GM18870 (cell line): Measurements from ENCODE around the gene FHL3.
A peak's percentile ranks its signal among the peaks of the same experiment; 100 is the strongest.

Experiments used
- ATAC-seq: cut with Tn5 transposase; IDR thresholded peaks from one replicate; pipeline ENCODE4 v1.9.1; 2021; ENCODE audit warnings: moderate library complexity; ENCODE audit not compliant: unreplicated experiment

FHL3 gene

GRCh38 chr1:38014724-38015424 is 9.6 kb upstream of the FHL3 start:
- no peak for ATAC-seq

DNA sequence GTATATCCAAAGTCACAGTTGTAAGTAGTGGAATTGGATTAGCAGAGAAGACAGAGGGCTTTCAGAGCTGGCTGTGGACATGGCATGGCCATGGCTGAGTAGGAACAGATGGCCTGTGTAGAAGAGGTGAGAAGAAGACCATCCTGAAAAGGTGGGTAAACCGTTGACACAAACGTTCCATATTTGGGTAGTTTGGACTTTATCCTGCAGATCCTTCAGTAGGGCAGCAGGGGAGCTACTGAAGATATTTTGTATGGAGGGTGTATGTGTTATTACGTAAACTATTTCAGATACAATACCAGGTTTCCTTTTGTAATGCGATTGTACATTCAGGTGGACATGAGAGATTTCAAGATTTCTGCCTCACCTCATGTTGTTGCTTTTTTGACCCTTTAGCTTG is 8.9 kb upstream of the FHL3 start:
- ATAC-seq: no peak

GRCh38 chr1:38013227-38013622 is 7.9 kb upstream of the FHL3 start:
- ATAC-seq: no peak

DNA sequence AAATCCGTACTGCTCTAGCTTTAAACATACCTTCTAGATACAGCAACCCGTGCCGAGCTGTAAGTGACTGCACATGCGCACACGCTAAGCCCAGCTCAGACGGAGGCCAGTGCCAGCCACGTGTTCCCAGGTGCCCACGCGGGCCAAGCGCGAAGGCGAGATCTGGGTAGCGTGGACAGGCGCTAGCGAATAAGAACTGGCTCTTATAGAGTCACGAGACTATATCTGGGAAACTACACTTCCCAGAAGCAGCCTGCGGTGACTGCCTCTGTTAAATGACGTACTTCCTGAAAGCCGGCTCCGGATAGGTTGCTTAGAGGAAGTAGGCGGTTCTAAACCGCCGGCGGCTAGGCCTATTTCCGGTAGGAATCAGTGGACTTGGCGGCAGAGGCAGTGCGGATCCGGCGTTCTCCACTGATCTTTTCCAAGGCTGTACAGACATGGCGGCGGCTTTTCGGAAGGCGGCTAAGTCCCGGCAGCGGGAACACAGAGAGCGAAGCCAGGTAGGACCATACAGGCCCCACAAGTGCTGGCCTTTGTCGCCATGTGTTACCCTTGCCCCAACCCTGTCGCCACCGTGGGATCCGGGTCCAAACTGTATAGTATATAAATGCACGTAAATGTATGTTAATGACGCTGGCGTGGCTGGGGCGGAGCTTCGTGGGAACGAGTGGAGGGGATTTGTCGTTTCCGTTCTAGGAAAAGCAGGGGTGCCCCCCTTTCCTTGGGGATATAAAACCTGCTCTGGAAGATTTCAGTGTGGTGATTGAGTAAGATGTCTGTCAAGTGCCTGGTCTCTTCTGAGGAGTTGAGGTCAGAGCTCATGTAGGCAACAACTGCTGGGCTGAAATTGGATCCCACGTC is 7.3 kb upstream of the FHL3 start, which contains the start of gene UTP11:
TSS of gene UTP11 (plus strand) at position 372 of the 864 bp plus-strand sequence. CDS start at position 441, 69 bp downstream.
- peak; percentile 75 for ATAC-seq

DNA sequence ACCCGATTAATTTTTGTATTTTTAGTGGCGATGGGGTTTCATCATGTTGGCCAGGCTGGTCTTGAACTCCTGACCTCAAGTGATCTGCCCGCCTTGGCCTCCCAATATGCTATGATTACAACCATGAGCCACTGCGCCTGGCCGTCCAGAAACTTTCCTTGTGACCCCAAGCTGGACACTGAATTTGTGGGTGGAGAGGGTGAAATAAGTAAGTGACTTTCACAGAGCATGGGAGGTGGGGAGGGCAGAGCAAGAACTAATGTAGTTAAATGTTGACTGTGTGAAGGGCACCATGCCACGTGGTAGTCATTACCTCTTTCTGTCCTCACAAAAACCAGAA is 4.5 kb upstream of the FHL3 start:
- ATAC-seq: no peak

- ATAC-seq: no peak
These were observed 4.0 kb upstream of the FHL3 start for GRCh38 chr1:38009088-38009840.

GRCh38 chr1:38006008-38006828 is 904 bp upstream of the FHL3 start:
- ATAC-seq: no peak

- no peak for ATAC-seq
These were observed 818 bp downstream of the FHL3 start for GRCh38 chr1:38004284-38005108.

DNA sequence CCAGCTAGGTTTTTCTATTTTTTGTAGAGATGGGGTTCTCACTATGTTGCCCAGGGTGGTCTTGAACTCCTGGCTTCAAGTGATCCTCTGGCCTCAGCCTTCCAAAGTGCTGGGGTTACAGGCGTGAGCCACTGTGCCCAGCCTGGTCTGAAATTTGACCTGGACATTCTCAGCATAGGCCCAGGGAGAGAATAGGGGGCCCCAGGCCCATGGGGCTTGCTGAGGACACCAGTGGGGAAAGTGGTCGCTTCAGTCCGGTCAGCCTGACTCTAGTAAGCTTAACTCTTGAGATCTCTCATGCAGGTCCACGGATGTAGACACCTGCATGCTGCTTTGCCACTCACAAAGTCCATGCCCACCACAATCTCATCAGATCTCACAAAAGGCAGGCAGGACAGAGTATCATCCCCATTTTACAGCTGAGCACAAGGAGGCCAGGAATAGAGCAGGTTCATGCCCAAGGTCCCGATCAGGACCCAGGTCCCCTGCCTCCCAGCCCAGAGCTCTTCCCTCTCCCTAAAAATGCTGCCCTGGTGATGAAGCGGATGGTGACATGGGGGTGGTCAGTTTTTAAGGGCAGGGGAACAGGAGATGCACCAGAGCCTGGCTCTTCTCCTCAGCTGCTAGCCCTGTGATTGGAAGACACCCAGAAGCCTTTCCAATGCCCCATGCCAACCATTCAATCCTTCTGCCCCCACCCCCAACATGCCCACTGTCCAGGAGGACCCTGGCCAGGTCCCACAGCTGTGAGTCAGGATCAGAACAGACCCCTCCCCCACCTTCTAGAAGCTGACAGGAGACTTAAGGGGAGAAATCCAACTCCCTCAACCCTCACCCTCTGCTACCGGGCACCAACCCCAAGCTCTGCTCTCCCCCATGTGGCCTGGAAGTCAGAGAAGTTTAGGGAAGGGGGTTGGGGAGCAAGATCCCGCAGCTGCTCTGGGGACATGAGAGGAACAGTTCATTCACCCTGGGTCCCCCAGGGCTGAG is 1.8 kb downstream of the FHL3 start:
- no peak for ATAC-seq

DNA sequence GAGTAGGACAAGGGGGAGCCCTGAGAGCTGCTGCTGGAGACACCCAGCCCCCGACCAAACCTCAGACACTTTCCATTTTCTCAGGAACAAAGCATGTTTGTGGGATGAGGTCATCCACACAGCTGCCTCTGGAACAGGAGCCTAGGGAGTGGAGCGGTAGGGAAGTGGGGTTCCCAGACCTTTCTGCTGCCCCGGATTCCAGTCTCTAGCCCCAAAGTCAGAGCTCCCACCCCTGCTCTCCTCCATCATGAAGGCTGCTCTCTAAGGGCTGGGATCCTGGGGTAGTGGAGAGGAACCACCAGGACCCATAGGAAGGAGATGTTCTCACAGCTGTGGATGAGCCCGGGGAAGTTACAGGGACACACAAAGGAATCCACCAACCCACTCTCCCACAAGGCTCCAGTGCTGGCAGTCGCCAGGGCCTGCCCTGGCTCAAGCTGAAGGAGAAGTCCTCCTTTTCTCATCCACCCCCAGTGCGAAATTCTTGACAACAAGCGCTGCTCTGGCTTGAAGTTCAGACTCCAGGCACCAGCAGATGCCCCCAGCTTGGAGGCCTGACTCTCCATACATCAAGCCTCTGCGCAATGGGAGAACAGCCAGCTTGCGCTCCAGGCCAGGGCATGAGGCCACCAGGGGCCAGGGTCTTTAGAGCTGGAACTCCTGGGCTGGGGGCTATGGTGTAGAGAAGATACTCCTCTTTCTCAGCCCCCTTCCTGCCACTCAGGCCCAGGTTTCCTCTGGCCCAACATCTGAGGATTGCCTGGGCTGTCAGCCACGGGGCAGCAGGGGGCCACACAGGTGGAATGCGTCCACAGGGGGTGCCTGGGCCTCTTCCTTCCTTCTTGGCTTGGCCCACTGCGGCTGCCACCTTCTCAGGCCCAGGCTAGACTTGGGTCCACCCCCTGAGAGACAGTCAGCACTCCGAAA is 4.5 kb downstream of the FHL3 start:
- no peak for ATAC-seq

DNA sequence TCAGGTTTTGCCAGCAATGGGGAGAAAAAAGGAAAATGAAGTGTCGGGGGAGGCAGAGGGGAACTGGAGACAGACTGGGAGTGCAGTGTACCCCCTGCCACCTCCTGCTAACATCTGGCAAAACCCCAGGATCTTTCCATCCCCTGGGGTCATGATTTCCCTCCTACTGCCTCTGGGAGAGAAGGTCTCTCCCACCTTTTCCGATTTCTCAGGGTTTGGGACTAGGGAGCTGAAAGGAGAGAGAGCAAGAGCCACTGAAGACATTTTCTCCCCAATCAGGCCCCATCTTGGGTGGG is 5.1 kb downstream of the FHL3 start:
- no peak for ATAC-seq

GRCh38 chr1:37999430-38000232 is 5.7 kb downstream of the FHL3 start:
- no peak for ATAC-seq

DNA sequence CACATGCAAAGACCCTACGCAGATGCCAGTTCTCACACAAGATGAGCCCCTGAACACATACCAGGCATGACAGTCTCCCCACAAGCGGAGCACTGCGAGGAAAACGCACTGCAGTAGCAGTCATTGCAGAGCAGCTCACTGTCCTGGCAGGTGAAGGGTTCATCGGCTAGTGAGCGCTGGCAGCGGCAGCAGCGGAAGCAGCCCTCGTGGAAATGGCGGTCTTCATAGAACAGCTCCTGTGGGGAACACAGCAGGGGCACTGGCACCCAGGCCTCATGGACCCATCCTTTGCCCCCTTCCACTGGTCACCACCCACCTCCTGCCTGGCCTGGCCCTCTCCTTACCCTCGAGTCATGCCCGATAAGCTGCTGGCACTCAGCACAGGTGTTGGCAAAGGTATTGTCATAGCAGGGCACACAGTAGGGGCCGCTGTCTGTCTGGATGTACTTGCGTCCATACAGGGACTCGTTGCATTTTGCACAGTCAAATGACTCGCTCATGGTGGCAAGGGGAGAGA is 6.3 kb downstream of the FHL3 start:
- no peak for ATAC-seq

- ATAC-seq: no peak
These were observed 7.1 kb downstream of the FHL3 start for GRCh38 chr1:37998089-37998808.

DNA sequence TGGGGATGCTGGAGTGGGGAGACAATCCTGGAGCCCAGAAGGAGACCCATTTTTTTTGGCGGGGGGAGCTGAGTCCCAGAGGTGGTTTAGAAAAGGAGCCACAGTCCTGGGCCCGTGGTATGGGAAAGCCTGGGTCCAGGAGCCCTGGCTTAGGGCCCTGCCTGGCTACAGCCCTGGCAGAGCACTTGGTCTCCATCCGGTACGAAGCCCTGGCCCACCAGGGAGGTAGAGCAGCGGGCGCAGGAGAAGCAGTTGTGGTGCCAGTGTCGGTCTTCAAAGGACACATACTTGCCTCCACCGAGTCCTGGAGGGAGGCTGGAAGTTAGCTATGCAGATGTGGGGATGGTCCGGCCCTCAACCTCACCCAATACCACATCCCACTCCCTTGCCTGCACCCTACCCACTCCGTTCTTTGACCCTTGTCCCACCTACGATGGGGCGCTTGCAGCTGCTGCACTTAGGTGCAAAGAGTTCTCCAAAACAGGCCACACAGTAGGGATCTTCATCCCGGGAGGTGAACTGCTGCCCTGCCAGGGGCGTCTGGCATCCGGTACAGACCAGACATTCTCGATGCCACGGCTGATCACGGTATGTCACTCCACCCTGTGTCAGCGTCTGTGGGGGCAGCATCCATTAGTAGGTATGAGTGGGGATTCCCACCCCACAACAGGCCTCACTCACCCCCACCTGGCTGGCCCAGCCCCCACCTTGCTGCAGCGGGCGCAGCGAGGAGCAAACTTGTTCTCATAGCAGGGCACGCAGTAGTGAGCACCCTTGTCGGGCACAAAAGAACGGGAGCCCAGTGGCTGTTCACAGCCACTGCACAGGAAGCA is 7.8 kb downstream of the FHL3 start:
- no peak for ATAC-seq
